Gastrocnemius medialis (tissue), 4 donors: ENCODE data around the gene CCNT2. TPM values are rescaled to one million over a fixed set of nuclear protein-coding genes. Genes with fewer than 3 reads are reported as not detected.
"Not testable (repeated sequence)": the region's sequence is repeated elsewhere in the genome, so short reads cannot be mapped to it uniquely, and the experiment has no call there.

Experiments used
- ATAC-seq, 2 donors: fragments of 150-250 bp; one replicate each; pipeline ENCODE4 v1.9.1; 2016
- DNase-seq, 2 donors: peaks; one replicate each; pipeline ENCODE4 v3.0.0-alpha.2; 2019
- H3K27ac ChIP-seq, 4 donors: fragments of 200-600 bp; sonication (generic); 1 replicate in 1 of 4; 2 replicates in 3 of 4; pipeline ENCODE4 v1.5.1; 2016 to 2018; ENCODE audit warnings: mild to moderate bottlenecking in 2 of 4, moderate library complexity in 1 of 4
- H3K27me3 ChIP-seq, 3 donors: fragments of 200-600 bp; sonication (generic) in 2 of 3; 1 replicate in 1 of 3; 2 replicates in 2 of 3; pipeline versions ENCODE4 v1.5.1 to v1.6.0; 2016 to 2019; ENCODE audit warnings: mild to moderate bottlenecking in 1 of 3, moderate library complexity in 1 of 3
- H3K36me3 ChIP-seq, 2 donors: fragments of 200-600 bp; sonication (generic) in 1 of 2; one replicate each; pipeline ENCODE4 v1.5.1; 2017 to 2018
- H3K4me1 ChIP-seq, 2 donors: fragments of 200-600 bp; sonication (generic) in 1 of 2; one replicate each; pipeline ENCODE4 v1.5.1; 2016 to 2017; ENCODE audit warnings: mild to moderate bottlenecking in 2 of 2
- H3K4me3 ChIP-seq, 4 donors: fragments of 200-600 bp; sonication (generic) in 3 of 4; 1 replicate in 1 of 4; 2 replicates in 3 of 4; pipeline ENCODE4 v1.5.1; 2016 to 2019; ENCODE audit warnings: mild to moderate bottlenecking in 2 of 4
- H3K9me3 ChIP-seq, 3 donors: fragments of 200-600 bp; sonication (generic) in 2 of 3; 1 replicate in 1 of 3; 2 replicates in 2 of 3; pipeline ENCODE4 v1.5.1; 2016 to 2019
- POLR2A ChIP-seq, 2 donors: fragments of 450-650 bp; IDR thresholded peaks; one replicate each; pipeline ENCODE4 v1.6.1; 2017; ENCODE audit warnings: antibody characterized with exemption in 2 of 2, mild to moderate bottlenecking in 2 of 2, moderate library complexity in 2 of 2
- in situ Hi-C, 4 donors: fragments of 200-750 bp; cut with MboI; loops; one replicate each; pipeline versions ENCODE4 v1.15.0 to v1.8.0; 2017; ENCODE audit warnings: low sequenced_read_pairs in 4 of 4
- intact Hi-C: fragments of 100-400 bp; cut with DNase I; formaldehyde crosslinking; loops from one replicate; pipeline ENCODE4 v1.15.1; 2023; ENCODE audit warnings: low total_unique reads
- total RNA-seq, 4 donors: library from RNA; depleted of rRNA; stranded (reverse); fragments of >200 nt; gene quantifications; one replicate each; pipeline versions ENCODE4 v1.1.0 to v1.2.3, GENCODE V29; 2016
- TF ChIP-seq, protein P1 (sequence below), 5 experiments: fragments of 450-650 bp in 3 of 5; fragments of 200-600 bp in 2 of 5; sonication (generic) in 2 of 5; IDR thresholded peaks in 4 of 5; conservative IDR thresholded peaks in 1 of 5; 1 replicate in 4 of 5; 2 replicates in 1 of 5; pipeline ENCODE4 v1.5.1; 2016 to 2019; ENCODE audit warnings: antibody characterized with exemption in 5 of 5, mild to moderate bottlenecking in 3 of 5, moderate library complexity in 3 of 5

The CCNT2 gene
- total RNA-seq, 4 donors from 2014 or later: 11.6 to 28.4 (median 18.6) TPM

DNA sequence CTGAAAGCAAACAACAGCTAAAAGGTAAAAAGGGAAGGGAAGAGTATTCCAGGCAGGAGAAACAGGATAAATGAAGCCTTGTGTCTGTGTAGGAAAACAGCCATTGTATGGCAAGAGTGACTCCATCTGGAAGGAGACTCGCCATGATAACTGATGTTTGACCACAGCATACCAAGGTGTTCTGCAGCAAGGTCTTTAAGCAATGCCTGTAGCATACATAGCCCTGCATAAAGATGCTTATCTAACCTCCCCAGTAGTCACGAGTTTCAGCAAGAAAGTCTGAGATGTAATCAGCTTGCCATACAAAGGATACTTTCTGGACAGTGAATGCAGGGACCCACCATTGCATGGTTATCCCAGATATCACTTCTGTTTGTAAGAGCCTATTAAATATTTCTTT is 11.9 kb upstream of the CCNT2 start:
- no peaks in the 10 kb centered on the region for H3K36me3 ChIP-seq
- intact Hi-C loops: no loop called here
- TF ChIP-seq POLR2A (IDR thresholded peaks at IDR 0.05): no peak
- TF ChIP-seq, protein P1, sequence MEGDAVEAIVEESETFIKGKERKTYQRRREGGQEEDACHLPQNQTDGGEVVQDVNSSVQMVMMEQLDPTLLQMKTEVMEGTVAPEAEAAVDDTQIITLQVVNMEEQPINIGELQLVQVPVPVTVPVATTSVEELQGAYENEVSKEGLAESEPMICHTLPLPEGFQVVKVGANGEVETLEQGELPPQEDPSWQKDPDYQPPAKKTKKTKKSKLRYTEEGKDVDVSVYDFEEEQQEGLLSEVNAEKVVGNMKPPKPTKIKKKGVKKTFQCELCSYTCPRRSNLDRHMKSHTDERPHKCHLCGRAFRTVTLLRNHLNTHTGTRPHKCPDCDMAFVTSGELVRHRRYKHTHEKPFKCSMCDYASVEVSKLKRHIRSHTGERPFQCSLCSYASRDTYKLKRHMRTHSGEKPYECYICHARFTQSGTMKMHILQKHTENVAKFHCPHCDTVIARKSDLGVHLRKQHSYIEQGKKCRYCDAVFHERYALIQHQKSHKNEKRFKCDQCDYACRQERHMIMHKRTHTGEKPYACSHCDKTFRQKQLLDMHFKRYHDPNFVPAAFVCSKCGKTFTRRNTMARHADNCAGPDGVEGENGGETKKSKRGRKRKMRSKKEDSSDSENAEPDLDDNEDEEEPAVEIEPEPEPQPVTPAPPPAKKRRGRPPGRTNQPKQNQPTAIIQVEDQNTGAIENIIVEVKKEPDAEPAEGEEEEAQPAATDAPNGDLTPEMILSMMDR (IDR thresholded peaks at IDR 0.05 in 4 of 5, conservative IDR thresholded peaks at IDR 0.05 in 1 of 5): no peak
- H3K4me3 ChIP-seq: no peak overlapping the region
- no peaks in the 10 kb centered on the region for H3K4me1 ChIP-seq
- no peaks in the 10 kb centered on the region for H3K27me3 ChIP-seq
- no peaks in the 10 kb centered on the region for H3K9me3 ChIP-seq
- no peak overlapping the region for H3K27ac ChIP-seq
- in situ Hi-C loops: loop anchor here in 1 of 4 donors (25.0 kb wide), 1 partner anchor 794 kb away; no protein-coding TSS in a partner anchor
- no peak for ATAC-seq
- DNase-seq: no peak

- intact Hi-C loops: loop anchor here (1.0 kb wide), 1 partner anchor 27 kb away; no protein-coding TSS in a partner anchor
- H3K27ac ChIP-seq, H3K4me3 ChIP-seq, ATAC-seq, H3K4me1 ChIP-seq, H3K27me3 ChIP-seq, H3K36me3 ChIP-seq, H3K9me3 ChIP-seq, DNase-seq: not testable (repeated sequence)
- in situ Hi-C loops: loop anchor here in 1 of 4 donors (25.0 kb wide), 1 partner anchor 795 kb away; no protein-coding TSS in a partner anchor
These were observed 11.0 kb upstream of the CCNT2 start for GRCh38 chr2:134907441-134908116.

DNA sequence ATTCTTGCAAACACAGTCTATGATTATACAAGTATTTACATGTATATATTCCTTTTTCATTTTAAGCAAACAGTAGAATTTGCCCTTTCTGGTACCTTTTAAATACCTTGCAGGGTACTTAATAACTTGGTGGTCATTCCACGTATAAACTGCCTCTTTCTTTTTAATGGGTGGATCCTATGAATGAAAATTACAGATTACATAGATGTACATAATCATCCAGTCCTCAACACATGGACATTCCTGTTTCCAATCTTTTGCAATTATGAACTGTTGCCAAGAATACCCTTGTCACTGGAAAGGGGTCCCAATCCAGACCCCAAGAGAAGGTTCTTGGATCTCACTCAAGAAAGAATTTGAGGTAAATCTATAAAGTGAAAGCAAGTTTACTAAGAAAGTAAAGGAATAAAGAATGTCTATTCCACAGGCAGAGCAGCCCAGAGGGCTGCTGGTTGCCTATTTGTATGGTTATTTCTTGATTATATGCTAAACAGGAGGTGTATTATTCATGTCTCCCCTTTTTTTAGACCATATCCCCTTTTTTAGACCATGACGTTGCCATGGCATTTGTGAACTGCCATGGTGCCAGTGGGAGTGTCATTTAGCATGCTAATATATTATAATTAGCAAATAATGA is 7.7 kb upstream of the CCNT2 start:
- in situ Hi-C loops: loop anchor here in 1 of 4 donors (10.0 to 25.0 kb wide), 2 partner anchors 144 to 799 kb away; partner anchors contain the start of gene RAB3GAP1

DNA sequence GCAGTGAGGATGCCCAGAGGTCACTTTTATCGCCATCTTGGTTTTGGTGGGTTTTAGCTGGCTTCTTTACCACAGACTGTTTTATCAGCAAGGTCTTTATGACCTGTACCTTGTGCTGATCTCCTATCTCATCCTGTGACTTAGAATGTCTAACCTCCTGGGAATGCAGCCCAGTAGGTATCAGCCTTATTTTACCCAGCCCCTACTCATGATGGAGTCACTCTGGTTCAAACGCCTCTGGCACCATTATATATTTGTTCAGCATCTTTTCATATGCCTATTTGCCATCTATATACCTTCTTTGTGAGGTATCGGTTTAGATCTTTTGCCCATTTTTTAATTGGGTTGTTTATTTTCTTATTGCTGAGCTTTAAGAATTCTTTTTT is 7.2 kb upstream of the CCNT2 start:
- H3K4me3 ChIP-seq: no peak overlapping the region
- no peak for TF ChIP-seq POLR2A (IDR thresholded peaks at IDR 0.05)
- TF ChIP-seq, protein P1 (IDR thresholded peaks at IDR 0.05 in 4 of 5, conservative IDR thresholded peaks at IDR 0.05 in 1 of 5): no peak
- H3K27me3 ChIP-seq: no peaks in the 10 kb centered on the region
- DNase-seq (no peak), ATAC-seq (no peak)
- intact Hi-C loops: no loop called here
- H3K4me1 ChIP-seq: no peaks in the 10 kb centered on the region
- H3K9me3 ChIP-seq: no peaks in the 10 kb centered on the region
- H3K36me3 ChIP-seq: no peaks in the 10 kb centered on the region
- no peak overlapping the region for H3K27ac ChIP-seq
- in situ Hi-C loops: loop anchor here in 1 of 4 donors (10.0 to 25.0 kb wide), 2 partner anchors 143 to 799 kb away; partner anchors contain the start of gene RAB3GAP1

More for the DNA sequence above, 7.7 kb upstream of the CCNT2 start:
- Histone ChIP-seq H3K36me3 (no peaks in the 10 kb centered on the region), H3K27ac (no peak overlapping the region), H3K4me3 (no peak overlapping the region), H3K4me1 (no peaks in the 10 kb centered on the region), H3K27me3 (no peaks in the 10 kb centered on the region), H3K9me3 (no peaks in the 10 kb centered on the region)
- no peak for TF ChIP-seq POLR2A (IDR thresholded peaks at IDR 0.05)
- TF ChIP-seq, protein P1 (IDR thresholded peaks at IDR 0.05 in 4 of 5, conservative IDR thresholded peaks at IDR 0.05 in 1 of 5): no peak
- DNase-seq: no peak
- ATAC-seq: no peak
- intact Hi-C loops: no loop called here

DNA sequence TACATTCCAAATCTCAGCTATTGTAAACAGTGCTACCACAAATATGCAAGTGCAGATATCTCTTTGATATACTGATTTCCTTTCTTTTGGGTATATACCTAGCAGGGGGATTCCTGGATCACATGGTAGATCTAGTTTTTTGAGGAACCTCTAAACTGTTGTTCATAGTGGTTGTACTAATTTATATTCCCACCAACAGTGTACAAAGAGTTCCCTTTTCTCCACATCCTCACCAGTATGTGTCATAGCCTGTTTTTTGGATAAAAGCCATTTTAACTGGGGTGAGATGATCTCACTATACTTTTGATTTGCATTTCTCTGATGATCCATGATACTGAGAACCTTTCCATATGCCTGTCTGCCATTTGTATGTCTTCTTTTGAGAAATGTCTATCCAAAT is 6.3 kb upstream of the CCNT2 start:
- ATAC-seq (no peak), DNase-seq (no peak)
- no peak overlapping the region for H3K27ac ChIP-seq
- no peak for TF ChIP-seq POLR2A (IDR thresholded peaks at IDR 0.05)
- TF ChIP-seq, protein P1 (IDR thresholded peaks at IDR 0.05 in 4 of 5, conservative IDR thresholded peaks at IDR 0.05 in 1 of 5): no peak
- in situ Hi-C loops (loop anchor here in 1 of 4 donors (10.0 to 25.0 kb wide), 2 partner anchors 142 to 800 kb away; partner anchors contain the start of gene RAB3GAP1), intact Hi-C loops (no loop called here)
- H3K27me3 ChIP-seq: no peaks in the 10 kb centered on the region
- peaks cover 3 to 4% of the 10 kb centered on the region in 2 donors for H3K4me1 ChIP-seq
- no peaks in the 10 kb centered on the region for H3K36me3 ChIP-seq
- H3K4me3 ChIP-seq: no peak overlapping the region
- H3K9me3 ChIP-seq: no peaks in the 10 kb centered on the region
